H9 (cell line): ENCODE results near the gene GPR15LG. TPM values are rescaled to one million over a fixed set of nuclear protein-coding genes. Genes with fewer than 3 reads are reported as not detected.

Source experiments
- DNase-seq: peaks from one replicate; pipeline ENCODE4 v3.0.0-alpha.2; 2017
- H2AFZ ChIP-seq: one replicate; pipeline ENCODE4 v1.6.1; 2013; ENCODE audit warnings: mild to moderate bottlenecking, low read length, control low read depth, moderate library complexity
- H2AK5ac ChIP-seq: 2 replicates; pipeline ENCODE4 v1.6.1; 2013; ENCODE audit warnings: low read length, control low read depth, mixed read lengths; ENCODE audit not compliant: insufficient read length
- H2BK120ac ChIP-seq: one replicate; pipeline ENCODE4 v1.6.1; 2013; ENCODE audit warnings: low read depth, mild to moderate bottlenecking, low read length, control low read depth, inconsistent platforms; ENCODE audit not compliant: poor library complexity, severe bottlenecking
- H2BK12ac ChIP-seq: 2 replicates; pipeline ENCODE4 v1.6.1; 2013; ENCODE audit warnings: low read length, control low read depth, mixed read lengths, low read depth; ENCODE audit not compliant: insufficient read length
- H2BK15ac ChIP-seq: 2 replicates; pipeline ENCODE4 v1.6.1; 2013; ENCODE audit warnings: low read depth, low read length, control low read depth
- H2BK20ac ChIP-seq: one replicate; pipeline ENCODE4 v1.6.1; 2013; ENCODE audit warnings: low read depth, mild to moderate bottlenecking, low read length, control low read depth, inconsistent platforms; ENCODE audit not compliant: poor library complexity, severe bottlenecking
- H2BK5ac ChIP-seq: 2 replicates; pipeline ENCODE4 v1.6.1; 2013; ENCODE audit warnings: low read length, control low read depth, mixed read lengths; ENCODE audit not compliant: insufficient read length
- H3K14ac ChIP-seq: 2 replicates; pipeline ENCODE4 v1.6.1; 2013; ENCODE audit warnings: low read length, control low read depth; ENCODE audit not compliant: insufficient read depth
- H3K18ac ChIP-seq: 2 replicates; pipeline ENCODE4 v1.6.1; 2013; ENCODE audit warnings: low read depth, mild to moderate bottlenecking, mixed read lengths, low read length, control low read depth; ENCODE audit not compliant: insufficient read length
- H3K23ac ChIP-seq: 2 replicates; pipeline ENCODE4 v1.6.1; 2013; ENCODE audit warnings: low read length, control low read depth, mixed read lengths, low read depth; ENCODE audit not compliant: insufficient read length
- H3K23me2 ChIP-seq: 2 replicates; pipeline ENCODE4 v1.6.1; 2013; ENCODE audit warnings: low read depth, mild to moderate bottlenecking, mixed read lengths, low read length, control low read depth; ENCODE audit not compliant: insufficient read length, poor library complexity, severe bottlenecking
- H3K27ac ChIP-seq: 2 replicates; pipeline ENCODE4 v1.5.1; 2013; ENCODE audit warnings: low read length, control low read depth, mixed read lengths, low read depth; ENCODE audit not compliant: insufficient read length
- H3K27me3 ChIP-seq: 2 replicates; pipeline ENCODE4 v1.6.1; 2013; ENCODE audit warnings: low read length, control low read depth, inconsistent platforms; ENCODE audit not compliant: insufficient read depth
- H3K4ac ChIP-seq: 2 replicates; pipeline ENCODE4 v1.6.1; 2013; ENCODE audit warnings: low read depth, mild to moderate bottlenecking, control low read depth, inconsistent platforms, low read length, moderate library complexity
- H3K4me1 ChIP-seq: 2 replicates; pipeline ENCODE4 v1.6.1; 2013; ENCODE audit warnings: low read length, control low read depth, inconsistent platforms; ENCODE audit not compliant: insufficient read depth
- H3K4me2 ChIP-seq: 2 replicates; pipeline ENCODE4 v1.6.1; 2013; ENCODE audit warnings: low read length, control low read depth, mixed read lengths; ENCODE audit not compliant: insufficient read length, insufficient read depth
- H3K56ac ChIP-seq: 2 replicates; pipeline ENCODE4 v1.6.1; 2013; ENCODE audit warnings: low read depth, mild to moderate bottlenecking, mixed read lengths, low read length, control low read depth; ENCODE audit not compliant: insufficient read length
- H3K79me1 ChIP-seq: 2 replicates; pipeline ENCODE4 v1.6.1; 2013; ENCODE audit warnings: low read depth, mild to moderate bottlenecking, moderate library complexity, low read length, control low read depth, inconsistent platforms; ENCODE audit not compliant: insufficient read depth, poor library complexity, severe bottlenecking
- H3K79me2 ChIP-seq: 2 replicates; pipeline ENCODE4 v1.6.1; 2013; ENCODE audit warnings: low read length, control low read depth, inconsistent platforms; ENCODE audit not compliant: insufficient read depth
- H3K9ac ChIP-seq: 2 replicates; pipeline ENCODE4 v1.6.1; 2013; ENCODE audit warnings: low read length, control low read depth, mixed read lengths; ENCODE audit not compliant: insufficient read length; ENCODE audit errors: extremely low read depth
- H3K9me3 ChIP-seq: one replicate; pipeline ENCODE4 v1.6.1; 2013; ENCODE audit warnings: low read depth, low read length, inconsistent platforms; ENCODE audit not compliant: control insufficient read depth
- H3T11ph ChIP-seq: one replicate; pipeline ENCODE4 v1.6.1; 2013; ENCODE audit warnings: mild to moderate bottlenecking, low read length, control low read depth, inconsistent platforms
- H4K20me1 ChIP-seq: one replicate; pipeline ENCODE4 v1.6.1; 2013; ENCODE audit not compliant: control insufficient read depth, insufficient read length, insufficient read depth
- H4K5ac ChIP-seq: 2 replicates; pipeline ENCODE4 v1.6.1; 2013; ENCODE audit warnings: low read depth, mild to moderate bottlenecking, mixed read lengths, low read length, control low read depth; ENCODE audit not compliant: insufficient read length
- H4K8ac ChIP-seq: replicated peaks from 2 replicates; pipeline ENCODE4 v1.6.1; 2013; ENCODE audit warnings: low read length, control low read depth, mixed read lengths, low read depth; ENCODE audit not compliant: insufficient read length
- H4K91ac ChIP-seq: 2 replicates; pipeline ENCODE4 v1.6.1; 2013; ENCODE audit warnings: low read depth, mild to moderate bottlenecking, moderate library complexity, mixed read lengths, low read length, control low read depth; ENCODE audit not compliant: insufficient read length
- H3K27ac Mint-ChIP-seq, 3 experiments: 2 replicates in 2 of 3; 3 replicates in 1 of 3; pipeline ENCODE4 v1.8.0; 2020 to 2021; ENCODE audit warnings: mixed read lengths in 3 of 3, mild to moderate bottlenecking in 1 of 3, moderate library complexity in 1 of 3
- H3K27me3 Mint-ChIP-seq: 2 replicates; pipeline ENCODE4 v1.8.0; 2021; ENCODE audit warnings: low read depth, mild to moderate bottlenecking, moderate library complexity, mixed read lengths
- H3K36me3 Mint-ChIP-seq, 3 experiments: 2 replicates in 2 of 3; 3 replicates in 1 of 3; pipeline ENCODE4 v1.8.0; 2020 to 2021; ENCODE audit warnings: low read depth in 3 of 3, mixed read lengths in 3 of 3; ENCODE audit not compliant: insufficient read depth in 1 of 3
- H3K4me1 Mint-ChIP-seq, 2 experiments: 2 replicates each; pipeline ENCODE4 v1.8.0; 2020; ENCODE audit warnings: mixed read lengths in 2 of 2
- H3K4me3 Mint-ChIP-seq, 2 experiments: 2 replicates in 1 of 2; 3 replicates in 1 of 2; pipeline ENCODE4 v1.8.0; 2020 to 2021; ENCODE audit warnings: mild to moderate bottlenecking in 2 of 2, mixed read lengths in 2 of 2, moderate library complexity in 1 of 2
- H3K9me3 Mint-ChIP-seq, 2 experiments: 2 replicates in 1 of 2; 3 replicates in 1 of 2; pipeline ENCODE4 v1.8.0; 2020; ENCODE audit warnings: mild to moderate bottlenecking in 2 of 2, mixed read lengths in 2 of 2, moderate library complexity in 1 of 2
- WGBS: extraction: QIAGEN DNeasy Blood & Tissue Kit; methylation state at CpG from one replicate; pipeline ENCODE4 v1.1.7; 2013; ENCODE audit warnings: missing lambda C conversion rate, low lambda C conversion rate, mixed read lengths; ENCODE audit not compliant: insufficient read length; ENCODE audit errors: extremely low coverage; 5-methylcytosine and 5-hydroxymethylcytosine counted together
- total RNA-seq: library from RNA; stranded (reverse); gene quantifications from 2 replicates; pipeline ENCODE4 v1.2.1, GENCODE V29; 2021
- TF ChIP-seq, protein P1 (sequence below): fragments of 200-600 bp; sonication (generic); conservative IDR thresholded peaks from 3 replicates; pipeline ENCODE4 v1.8.0; 2021; ENCODE audit warnings: antibody characterized with exemption, mild to moderate bottlenecking

Gene GPR15LG
- total RNA-seq, 1 experiment from 2014 or later: not detected

DNA sequence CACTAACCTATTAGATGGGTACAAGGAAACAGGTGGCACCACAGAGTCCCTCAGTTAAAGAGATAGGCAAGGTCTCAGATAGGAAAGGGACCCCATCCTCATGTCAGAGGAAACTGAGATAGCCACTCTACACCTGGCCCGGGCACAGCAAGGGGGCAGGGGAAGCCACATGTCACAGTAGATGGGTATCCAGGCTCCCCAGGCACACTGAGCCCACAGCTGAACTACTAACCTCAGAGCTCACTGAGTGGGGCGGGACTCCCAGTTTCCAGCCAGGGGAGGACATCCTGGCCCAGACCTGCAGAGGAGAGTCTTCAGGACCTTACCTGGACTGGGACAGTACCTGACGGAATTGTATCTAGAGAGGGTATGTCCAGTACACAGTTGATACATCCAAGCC, 17.0 kb downstream of the GPR15LG start:
- peaks cover 12% of the 10 kb centered on the region for H3K23me2 ChIP-seq
- no peak overlapping the region for H2BK15ac ChIP-seq
- no peak overlapping the region for H3T11ph ChIP-seq
- H3K18ac ChIP-seq: no peak overlapping the region
- peaks cover 50% of the 10 kb centered on the region for H3K27me3 Mint-ChIP-seq
- H3K4me2 ChIP-seq: no peak overlapping the region
- no peak overlapping the region for H3K27ac Mint-ChIP-seq
- DNase-seq: no peak
- H3K9me3 Mint-ChIP-seq: no peaks in the 10 kb centered on the region; a peak in 1 of 5 replicates
- no peaks in the 10 kb centered on the region for H3K79me2 ChIP-seq
- H2BK120ac ChIP-seq: no peak overlapping the region
- TF ChIP-seq, protein P1, sequence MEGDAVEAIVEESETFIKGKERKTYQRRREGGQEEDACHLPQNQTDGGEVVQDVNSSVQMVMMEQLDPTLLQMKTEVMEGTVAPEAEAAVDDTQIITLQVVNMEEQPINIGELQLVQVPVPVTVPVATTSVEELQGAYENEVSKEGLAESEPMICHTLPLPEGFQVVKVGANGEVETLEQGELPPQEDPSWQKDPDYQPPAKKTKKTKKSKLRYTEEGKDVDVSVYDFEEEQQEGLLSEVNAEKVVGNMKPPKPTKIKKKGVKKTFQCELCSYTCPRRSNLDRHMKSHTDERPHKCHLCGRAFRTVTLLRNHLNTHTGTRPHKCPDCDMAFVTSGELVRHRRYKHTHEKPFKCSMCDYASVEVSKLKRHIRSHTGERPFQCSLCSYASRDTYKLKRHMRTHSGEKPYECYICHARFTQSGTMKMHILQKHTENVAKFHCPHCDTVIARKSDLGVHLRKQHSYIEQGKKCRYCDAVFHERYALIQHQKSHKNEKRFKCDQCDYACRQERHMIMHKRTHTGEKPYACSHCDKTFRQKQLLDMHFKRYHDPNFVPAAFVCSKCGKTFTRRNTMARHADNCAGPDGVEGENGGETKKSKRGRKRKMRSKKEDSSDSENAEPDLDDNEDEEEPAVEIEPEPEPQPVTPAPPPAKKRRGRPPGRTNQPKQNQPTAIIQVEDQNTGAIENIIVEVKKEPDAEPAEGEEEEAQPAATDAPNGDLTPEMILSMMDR: no peak
- no peak overlapping the region for H2AK5ac ChIP-seq
- no peak overlapping the region for H3K14ac ChIP-seq
- H4K91ac ChIP-seq: no peak overlapping the region
- no peaks in the 10 kb centered on the region for H4K20me1 ChIP-seq
- H3K4me1 Mint-ChIP-seq: peaks cover 4 to 5% of the 10 kb centered on the region in 2 experiments; a peak in 2 of 4 replicates
- no peak overlapping the region for H4K5ac ChIP-seq
- H3K9ac ChIP-seq: no peak overlapping the region
- no peak overlapping the region for H3K23ac ChIP-seq
- no peak overlapping the region for H3K4me3 Mint-ChIP-seq
- no CpG with 5 or more reads among the region's 3 CpGs for WGBS
- no peak overlapping the region for H4K8ac ChIP-seq
- peaks cover 16% of the 10 kb centered on the region for H3K27me3 ChIP-seq
- H3K56ac ChIP-seq: no peak overlapping the region
- H3K4ac ChIP-seq: no peak overlapping the region
- H2BK20ac ChIP-seq: no peak overlapping the region
- no peaks in the 10 kb centered on the region for H3K9me3 ChIP-seq
- no peaks in the 10 kb centered on the region for H3K36me3 Mint-ChIP-seq
- no peak overlapping the region for H2AFZ ChIP-seq
- no peak overlapping the region for H2BK12ac ChIP-seq
- no peaks in the 10 kb centered on the region for H3K79me1 ChIP-seq
- H3K27ac ChIP-seq: no peak overlapping the region
- no peaks in the 10 kb centered on the region; the same call in 1 of the 2 replicates for H3K4me1 ChIP-seq
- H2BK5ac ChIP-seq: no peak overlapping the region
